Mesendoderm (in vitro differentiated cells): ENCODE measurements around the gene KIAA0408.
"Not testable (repeated sequence)": the region's sequence is repeated elsewhere in the genome, so short reads cannot be mapped to it uniquely, and the experiment has no call there.

ENCODE experiments used
- DNase-seq: peaks from one replicate; pipeline ENCODE4 v3.0.0; 2013
- H2AK5ac ChIP-seq: 2 replicates; pipeline ENCODE4 v1.6.1; 2013; ENCODE audit warnings: low read length, inconsistent platforms
- H2BK120ac ChIP-seq: 2 replicates; pipeline ENCODE4 v1.6.1; 2013; ENCODE audit warnings: low read depth, mild to moderate bottlenecking, low read length, moderate library complexity, mixed read lengths
- H2BK15ac ChIP-seq: replicated peaks from 2 replicates; pipeline ENCODE4 v1.6.1; 2013; ENCODE audit warnings: low read depth, mild to moderate bottlenecking, moderate library complexity
- H2BK5ac ChIP-seq: 2 replicates; pipeline ENCODE4 v1.6.1; 2013; ENCODE audit warnings: low read length, inconsistent platforms
- H3K18ac ChIP-seq: 2 replicates; pipeline ENCODE4 v1.6.1; 2013; ENCODE audit warnings: mild to moderate bottlenecking, low read length, mixed read lengths
- H3K23ac ChIP-seq: one replicate; pipeline ENCODE4 v1.6.1; 2013; ENCODE audit warnings: low read length
- H3K27ac ChIP-seq: 2 replicates; pipeline ENCODE4 v1.5.1; 2013; ENCODE audit warnings: low read depth, mild to moderate bottlenecking, inconsistent platforms, low read length, moderate library complexity
- H3K27me3 ChIP-seq: 2 replicates; pipeline ENCODE4 v1.6.1; 2013; ENCODE audit warnings: low read length, control low read depth, mild to moderate bottlenecking, inconsistent platforms; ENCODE audit not compliant: insufficient read depth, poor library complexity
- H3K36me3 ChIP-seq: 2 replicates; pipeline ENCODE4 v1.6.1; 2013; ENCODE audit warnings: low read length, inconsistent platforms; ENCODE audit not compliant: control insufficient read depth, insufficient read depth
- H3K4ac ChIP-seq: one replicate; pipeline ENCODE4 v1.6.1; 2013; ENCODE audit warnings: low read depth, mild to moderate bottlenecking, low read length, moderate library complexity
- H3K4me1 ChIP-seq: 2 replicates; pipeline ENCODE4 v1.6.1; 2013; ENCODE audit warnings: low read depth, low read length, inconsistent platforms; ENCODE audit not compliant: control insufficient read depth
- H3K4me2 ChIP-seq: 2 replicates; pipeline ENCODE4 v1.6.1; 2013; ENCODE audit warnings: low read length
- H3K4me3 ChIP-seq: 2 replicates; pipeline ENCODE4 v1.5.1; 2013; ENCODE audit warnings: mild to moderate bottlenecking, low read length
- H3K56ac ChIP-seq: one replicate; pipeline ENCODE4 v1.6.1; 2013; ENCODE audit warnings: low read length
- H3K79me1 ChIP-seq: 2 replicates; pipeline ENCODE4 v1.6.1; 2013; ENCODE audit warnings: low read length, inconsistent platforms
- H3K79me2 ChIP-seq: 2 replicates; pipeline ENCODE4 v1.6.1; 2013; ENCODE audit warnings: mild to moderate bottlenecking, low read length; ENCODE audit not compliant: control insufficient read depth, insufficient read depth
- H3K9ac ChIP-seq: 2 replicates; pipeline ENCODE4 v1.6.1; 2013; ENCODE audit warnings: low read length, inconsistent platforms
- H4K5ac ChIP-seq: one replicate; pipeline ENCODE4 v1.6.1; 2013; ENCODE audit warnings: low read length
- H4K8ac ChIP-seq: one replicate; pipeline ENCODE4 v1.6.1; 2013; ENCODE audit warnings: low read depth, mild to moderate bottlenecking, control low read depth, low read length, moderate library complexity
- WGBS: extraction: QIAGEN DNeasy Blood & Tissue Kit; methylation state at CpG from one replicate; pipeline ENCODE4 v1.1.7; 2013; ENCODE audit warnings: low lambda C conversion rate, missing lambda C conversion rate; ENCODE audit not compliant: insufficient coverage; ENCODE audit errors: extremely low coverage; 5-methylcytosine and 5-hydroxymethylcytosine counted together

The KIAA0408 gene

DNA sequence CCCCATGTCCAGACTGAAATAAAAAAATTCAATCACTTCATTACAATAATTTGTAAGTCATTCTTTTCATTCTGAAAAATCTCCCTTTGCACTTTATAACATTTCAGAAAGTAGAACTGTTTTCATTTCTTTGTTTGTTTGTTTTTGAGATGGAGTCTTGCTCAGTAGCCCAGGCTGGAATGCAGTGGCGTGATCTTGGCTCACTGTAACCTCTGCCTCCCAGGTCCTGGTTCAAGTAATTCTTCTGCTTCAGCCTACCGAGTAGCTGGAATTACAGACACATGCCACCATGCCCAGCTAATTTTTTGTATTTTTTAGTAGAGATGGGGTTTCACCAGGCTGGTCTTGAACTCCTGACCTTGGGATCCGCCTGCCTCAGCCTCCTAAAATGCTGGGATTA lies 38.0 kb downstream of the KIAA0408 start:
- not testable (repeated sequence) for H4K8ac ChIP-seq, H3K36me3 ChIP-seq, H3K4me1 ChIP-seq, H2BK120ac ChIP-seq, H4K5ac ChIP-seq, DNase-seq, H3K79me2 ChIP-seq, H2AK5ac ChIP-seq, H3K27ac ChIP-seq, H3K23ac ChIP-seq, H3K4me2 ChIP-seq, H3K27me3 ChIP-seq, H3K4ac ChIP-seq, H3K56ac ChIP-seq, H3K9ac ChIP-seq, H2BK15ac ChIP-seq, H3K4me3 ChIP-seq, H3K79me1 ChIP-seq, H3K18ac ChIP-seq, H2BK5ac ChIP-seq
- WGBS: no CpG with 5 or more reads among the region's 3 CpGs

GRCh38 chr6:127420556-127420955 lies 38.6 kb downstream of the KIAA0408 start:
- WGBS: no CpG with 5 or more reads among the region's 2 CpGs
- Histone ChIP-seq H2BK5ac (no peak overlapping the region), H2BK15ac (no peak overlapping the region), H3K4me1 (no peaks in the 10 kb centered on the region), H3K36me3 (no peaks in the 10 kb centered on the region), H2BK120ac (no peak overlapping the region), H4K8ac (no peak overlapping the region), H3K27ac (no peak overlapping the region), H3K79me2 (no peaks in the 10 kb centered on the region), H3K27me3 (no peaks in the 10 kb centered on the region), H3K23ac (no peak overlapping the region), H3K4ac (no peak overlapping the region), H2AK5ac (no peak overlapping the region), H4K5ac (no peak overlapping the region), H3K9ac (no peak overlapping the region), H3K18ac (no peak overlapping the region), H3K56ac (peak overlapping the region; percentile 50), H3K4me3 (no peak overlapping the region), H3K4me2 (no peak overlapping the region), H3K79me1 (no peaks in the 10 kb centered on the region)
- peak; percentile 95 for DNase-seq

DNA sequence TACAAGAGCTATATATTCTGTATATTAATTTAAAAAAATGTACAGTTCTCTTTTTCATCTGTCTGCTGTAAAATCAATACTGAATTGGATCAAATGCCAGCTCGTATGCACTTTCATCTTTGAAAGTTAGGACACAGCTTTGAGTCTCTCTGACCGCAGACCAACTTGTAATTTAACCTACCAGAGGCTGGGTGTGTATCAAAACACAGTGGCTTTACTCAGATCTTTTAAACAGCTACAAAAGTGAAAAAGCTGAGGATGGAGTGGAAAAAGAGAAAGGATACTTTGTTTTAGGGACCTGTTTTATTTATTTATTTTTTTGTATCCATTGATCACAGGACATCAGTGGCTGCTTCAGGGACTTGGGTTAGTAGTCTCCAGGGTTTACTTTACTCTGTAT lies 44.1 kb downstream of the KIAA0408 start:
- Histone ChIP-seq H3K27me3 (no peaks in the 10 kb centered on the region), H3K36me3 (no peaks in the 10 kb centered on the region), H3K79me2 (no peaks in the 10 kb centered on the region), H4K5ac (no peak overlapping the region), H3K79me1 (no peaks in the 10 kb centered on the region), H3K27ac (no peak overlapping the region), H2BK5ac (no peak overlapping the region), H2BK15ac (no peak overlapping the region), H3K4me2 (no peak overlapping the region), H3K18ac (no peak overlapping the region), H2AK5ac (no peak overlapping the region), H4K8ac (no peak overlapping the region), H3K23ac (no peak overlapping the region), H3K9ac (no peak overlapping the region), H3K56ac (no peak overlapping the region), H3K4me1 (no peaks in the 10 kb centered on the region), H3K4ac (no peak overlapping the region), H3K4me3 (no peak overlapping the region), H2BK120ac (no peak overlapping the region)
- no peak for DNase-seq
- WGBS: no CpG with 5 or more reads among the region's 2 CpGs

DNA sequence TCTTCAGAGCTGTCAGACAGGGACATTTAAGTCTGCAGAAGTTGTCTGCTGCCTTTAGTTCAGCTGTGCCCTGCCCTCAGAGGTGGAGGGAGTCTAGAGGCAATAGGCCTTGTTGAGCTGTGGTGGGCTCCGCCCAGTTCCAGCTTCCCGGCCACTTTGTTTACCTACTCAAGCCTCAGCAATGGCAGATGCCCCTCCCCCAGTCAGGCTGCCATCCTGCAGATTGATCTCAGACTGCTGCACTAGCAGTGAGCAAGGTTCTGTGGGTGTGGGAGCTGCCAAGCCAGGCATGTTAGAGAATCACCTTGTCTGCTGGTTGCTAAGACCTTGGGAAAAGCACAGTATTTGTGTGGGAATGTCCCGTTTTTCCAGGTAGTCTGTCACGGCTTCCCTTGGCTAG lies 46.1 kb downstream of the KIAA0408 start:
- not testable (repeated sequence) for H3K36me3 ChIP-seq, H3K56ac ChIP-seq, H2AK5ac ChIP-seq, H3K23ac ChIP-seq, H4K5ac ChIP-seq, H3K4me2 ChIP-seq, H4K8ac ChIP-seq, H3K27me3 ChIP-seq, H3K4me1 ChIP-seq, H3K18ac ChIP-seq, H3K4me3 ChIP-seq, H2BK5ac ChIP-seq, DNase-seq, H2BK15ac ChIP-seq, H3K9ac ChIP-seq, H3K79me2 ChIP-seq, H3K4ac ChIP-seq, H3K27ac ChIP-seq, H3K79me1 ChIP-seq, H2BK120ac ChIP-seq
- no CpG with 5 or more reads among the region's 4 CpGs for WGBS

GRCh38 chr6:127412016-127412415 lies 47.2 kb downstream of the KIAA0408 start:
- H3K36me3 ChIP-seq: not testable (repeated sequence)

More at GRCh38 chr6:127412016-127412415, 47.2 kb downstream of the KIAA0408 start:
- not testable (repeated sequence) for H3K4me3 ChIP-seq, H4K5ac ChIP-seq, H3K79me2 ChIP-seq, H4K8ac ChIP-seq, H3K23ac ChIP-seq, H3K27me3 ChIP-seq, H2BK5ac ChIP-seq, H3K4ac ChIP-seq, H3K79me1 ChIP-seq, H2AK5ac ChIP-seq, H3K18ac ChIP-seq, H3K56ac ChIP-seq, H3K4me2 ChIP-seq, DNase-seq, H3K9ac ChIP-seq, H3K4me1 ChIP-seq, H2BK120ac ChIP-seq, H3K27ac ChIP-seq, H2BK15ac ChIP-seq
- WGBS: no CpG with 5 or more reads among the region's 8 CpGs
